ENCODE measurements around the gene IGSF3. TPM values are rescaled to one million over a fixed set of nuclear protein-coding genes. Genes with fewer than 3 reads are reported as not detected.

Gene IGSF3
- total RNA-seq, 1 experiment from 2014 or later = 24.9 TPM

- DNase-seq (ENCODE audit: low read depth) = no peak
Observed at GRCh38 chr1:116528329-116529083, 139.0 kb downstream of the IGSF3 start.

- DNase-seq (ENCODE audit: low read depth) = no peak
Observed at GRCh38 chr1:116525440-116525839, 142.1 kb downstream of the IGSF3 start.

Other genes starting within 250 kb of the IGSF3 start
- 73.2 and 87.1 TPM in 2 replicates for gene CD58, start 96.7 kb downstream of the IGSF3 start, total RNA-seq (2014; rRNA removed; shearing (Covaris generic))
- not detected in 2 replicates for gene CD2, start 86.7 kb upstream of the IGSF3 start, total RNA-seq (2014; rRNA removed; shearing (Covaris generic))
- gene PTGFRN, start 242.2 kb upstream of the IGSF3 start, total RNA-seq (2014; rRNA removed; shearing (Covaris generic)) = 61.9 and 144 TPM in 2 replicates